ENCODE measurements around the gene PCDH8.

Gene PCDH8

GRCh38 chr13:52851137-52851962, 2.9 kb upstream of the PCDH8 start:
- DNase-seq (ENCODE audit: low spot score) = peak; percentile 73

DNA sequence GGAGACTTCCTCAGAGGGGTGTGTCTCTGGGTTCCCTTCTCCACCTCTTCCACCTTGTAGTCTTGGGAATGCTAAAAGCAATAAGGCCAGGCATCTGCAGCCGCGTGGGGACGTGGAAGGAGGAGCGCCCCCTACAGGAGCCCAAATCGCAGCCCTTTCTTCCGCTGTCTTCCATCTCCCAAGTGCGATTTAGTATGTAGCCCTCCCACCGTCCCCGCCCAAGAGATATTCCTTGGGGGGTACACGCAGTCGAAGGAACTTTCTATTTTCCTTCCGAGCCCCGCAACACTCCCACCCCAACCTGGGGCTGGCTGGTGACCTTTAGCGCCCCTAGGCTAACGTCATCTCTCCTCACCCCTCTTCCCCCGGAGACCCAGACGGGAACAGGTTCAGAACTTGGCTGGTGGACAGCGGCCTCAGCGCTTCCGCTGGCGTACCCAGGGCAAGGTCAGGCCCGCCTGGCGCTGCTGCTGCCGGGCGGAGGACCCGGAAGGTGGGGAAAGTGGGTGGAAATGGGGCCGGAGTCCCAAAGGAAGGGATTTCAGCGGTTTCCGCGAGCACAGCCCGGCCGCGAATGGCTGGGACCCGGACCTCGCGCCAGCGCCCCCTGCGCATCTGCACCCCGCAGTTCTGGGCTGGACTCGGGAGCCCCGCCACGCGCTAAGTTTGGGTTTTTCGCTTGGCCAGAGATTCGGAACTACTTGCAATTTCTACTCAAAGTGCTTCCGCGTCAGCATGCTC, 2.1 kb upstream of the PCDH8 start:
- DNase-seq (ENCODE audit: low spot score) = peak; percentile 89

DNA sequence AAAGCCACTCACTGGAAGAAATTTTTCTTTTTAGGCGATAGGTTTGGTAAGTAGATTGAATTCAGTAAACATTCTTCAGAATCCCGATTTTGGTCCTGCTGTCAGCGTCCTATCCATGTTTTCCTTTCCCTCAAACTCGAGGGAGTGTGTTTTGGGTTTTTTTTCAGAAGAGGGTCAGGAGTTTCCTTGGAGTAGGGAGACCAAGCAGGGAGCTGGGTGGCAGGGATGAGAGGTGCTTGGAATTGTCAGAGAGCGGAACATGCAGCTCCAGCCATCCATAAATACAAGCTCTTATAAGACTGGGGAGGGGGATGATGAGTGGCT, 1.6 kb upstream of the PCDH8 start:
- no peak for DNase-seq (ENCODE audit: low spot score)

- no peak for DNase-seq (ENCODE audit: low spot score)
Observed at GRCh38 chr13:52849291-52850071, 1.0 kb upstream of the PCDH8 start.

- DNase-seq (ENCODE audit: low spot score) = no peak
Observed at GRCh38 chr13:52847682-52848432, 583 bp downstream of the PCDH8 start.

GRCh38 chr13:52847322-52847681, 1.1 kb downstream of the PCDH8 start:
- DNase-seq (ENCODE audit: low spot score) = no peak

DNA sequence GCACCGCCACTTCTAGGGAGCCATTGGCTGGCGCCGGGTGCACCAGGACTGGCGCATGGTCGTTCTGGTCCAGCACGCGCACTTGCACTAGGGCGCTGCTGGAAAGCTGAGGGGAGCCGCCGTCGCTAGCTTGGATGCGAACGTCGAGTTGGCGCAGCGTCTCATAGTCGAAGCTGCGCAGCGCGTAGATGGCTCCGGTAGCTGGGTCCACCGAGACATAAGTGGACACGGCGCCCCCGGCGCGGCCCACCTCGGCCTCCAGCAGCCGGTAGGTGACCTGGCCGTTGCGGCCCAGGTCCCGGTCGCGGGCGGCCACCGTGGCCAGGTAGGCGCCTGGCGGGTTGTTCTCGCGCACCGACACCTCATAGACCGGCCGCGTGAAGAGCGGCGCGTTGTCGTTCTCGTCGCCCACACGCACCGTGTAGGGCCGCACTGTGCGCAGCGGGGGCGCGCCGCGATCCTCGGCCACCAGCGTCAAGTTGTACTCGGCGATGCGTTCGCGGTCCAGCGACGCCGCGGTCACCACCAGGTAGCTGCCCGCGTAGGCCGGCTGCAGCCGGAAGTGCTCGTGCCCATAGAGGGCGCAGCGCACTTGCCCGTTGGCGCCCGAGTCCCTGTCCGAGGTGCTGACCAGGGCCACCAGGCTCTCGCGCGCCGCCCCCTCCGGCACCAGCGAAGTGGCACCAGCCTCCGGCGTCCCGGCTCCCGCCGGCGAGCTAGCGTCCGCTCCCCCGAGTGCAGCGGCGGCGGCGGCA, 1.7 kb downstream of the PCDH8 start:
- peak; percentile 39 for DNase-seq (ENCODE audit: low spot score)

- DNase-seq (ENCODE audit: low spot score) = peak; percentile 15
Observed at GRCh38 chr13:52845766-52846566, 2.5 kb downstream of the PCDH8 start.

GRCh38 chr13:52845334-52845761, 3.1 kb downstream of the PCDH8 start:
- DNase-seq (ENCODE audit: low spot score) = no peak

- no peak for DNase-seq (ENCODE audit: low spot score)
Observed at GRCh38 chr13:52844836-52845235, 3.6 kb downstream of the PCDH8 start.

DNA sequence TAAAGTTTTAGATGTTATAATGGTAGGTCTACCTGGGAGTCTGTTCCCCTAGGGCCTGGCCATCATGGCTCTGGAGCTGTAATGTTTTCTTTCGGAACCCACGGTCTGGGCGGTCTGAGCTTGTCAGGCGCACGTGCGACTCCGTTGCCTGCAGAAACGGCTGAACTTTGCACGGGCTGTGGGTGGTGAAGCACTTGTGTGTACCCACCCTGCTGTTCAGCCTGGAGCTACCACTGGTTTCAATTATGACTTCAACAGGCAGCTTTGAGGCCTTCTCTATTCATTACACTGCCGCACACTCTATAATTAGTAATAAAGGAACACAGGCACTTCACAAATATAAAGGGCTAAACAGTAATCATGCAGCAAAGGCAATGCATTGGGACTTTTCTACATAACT, 6.0 kb downstream of the PCDH8 start:
- DNase-seq (ENCODE audit: low spot score) = no peak

- no peak for DNase-seq (ENCODE audit: low spot score)
Observed at GRCh38 chr13:52840066-52840465, 8.4 kb downstream of the PCDH8 start.

- DNase-seq (ENCODE audit: low spot score) = no peak
Observed at GRCh38 chr13:52838433-52839107, 9.9 kb downstream of the PCDH8 start.

GRCh38 chr13:52837850-52838249, 10.6 kb downstream of the PCDH8 start:
- DNase-seq (ENCODE audit: low spot score) = no peak

DNA sequence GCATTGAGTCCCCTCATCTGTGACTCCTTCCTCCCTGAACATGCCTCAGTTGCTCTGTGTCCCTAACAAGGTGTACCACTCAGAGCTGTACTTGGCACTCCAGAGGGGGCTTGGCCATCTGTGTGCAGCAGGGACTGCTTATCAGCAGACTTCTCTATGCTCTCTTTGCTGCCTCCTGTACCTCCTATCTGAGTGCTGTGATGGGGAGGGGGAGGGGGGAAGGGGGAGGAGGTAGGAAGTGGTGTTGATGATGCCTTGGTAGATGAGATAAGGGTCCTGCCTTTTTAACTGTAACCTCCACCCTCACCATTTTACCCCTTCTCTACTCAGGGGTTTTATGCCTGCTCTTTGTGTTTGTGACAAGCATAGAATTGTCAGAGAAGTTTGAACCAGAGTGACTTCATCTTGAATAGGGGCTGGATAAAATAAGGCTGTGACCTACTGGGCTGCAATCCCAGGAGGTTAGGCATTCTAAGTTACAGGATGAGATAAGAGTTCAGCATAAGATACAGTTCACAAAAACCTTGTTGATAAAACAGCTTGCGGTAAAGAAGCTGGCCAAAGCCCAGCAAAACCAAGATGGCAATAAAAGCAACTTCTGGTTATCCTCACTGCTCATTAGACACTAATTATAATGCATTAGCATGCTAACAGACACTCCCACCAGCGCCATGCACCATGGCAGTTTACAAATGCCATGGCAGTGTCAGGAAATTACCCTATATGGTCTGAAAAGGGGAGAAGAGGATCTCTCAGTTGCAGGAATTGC, 13.2 kb downstream of the PCDH8 start:
- DNase-seq (ENCODE audit: low spot score) = no peak

DNA sequence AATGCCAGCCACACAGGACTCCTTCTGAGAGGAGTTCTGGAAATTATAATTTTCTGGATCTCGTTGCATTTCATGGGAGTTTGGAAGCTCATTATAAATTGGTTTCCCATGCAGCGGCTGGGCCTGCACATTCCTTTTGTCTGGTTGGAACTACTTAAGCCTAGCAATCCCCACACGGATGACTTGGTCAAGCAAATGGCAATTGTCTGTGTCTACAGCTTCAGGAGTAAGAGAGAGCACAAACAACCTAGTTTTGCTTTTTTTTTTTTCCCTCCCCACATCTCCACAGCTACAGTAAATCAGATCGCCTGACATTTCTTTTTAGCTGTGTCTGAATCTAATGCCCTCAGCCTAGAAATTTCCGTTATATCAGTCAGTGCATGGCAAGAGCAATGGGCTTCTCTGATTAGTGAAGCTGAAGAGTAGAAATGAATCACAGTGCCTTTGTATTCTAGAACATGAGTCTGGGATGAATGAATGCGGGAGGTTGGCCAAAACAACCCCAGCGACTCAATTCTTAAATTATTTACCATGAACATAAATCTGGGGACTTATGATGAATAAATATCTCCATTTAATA, 15.1 kb downstream of the PCDH8 start:
- no peak for DNase-seq (ENCODE audit: low spot score)

- DNase-seq (ENCODE audit: low spot score) = no peak
Observed at GRCh38 chr13:52832313-52832712, 16.1 kb downstream of the PCDH8 start.

GRCh38 chr13:52830946-52831345, 17.5 kb downstream of the PCDH8 start:
- no peak for DNase-seq (ENCODE audit: low spot score)

GRCh38 chr13:52827839-52828238, 20.6 kb downstream of the PCDH8 start:
- no peak for DNase-seq (ENCODE audit: low spot score)
